ENCODE data around the gene KREMEN1.
A peak's percentile ranks its signal among the peaks of the same experiment; 100 is the strongest.

KREMEN1 gene

GRCh38 chr22:29190918-29191317 lies 118.1 kb downstream of the KREMEN1 start:
- no peak for DNase-seq
- TF ChIP-seq POLR2A (IDR thresholded peaks at IDR 0.05; ENCODE audit: low read length) (no peak), GATA1 (IDR thresholded peaks at IDR 0.05; ENCODE audit: low read depth, low read length) (no peak)

- no peak for TF ChIP-seq GATA1 (IDR thresholded peaks at IDR 0.05; ENCODE audit: low read depth, low read length)
- no peak for TF ChIP-seq POLR2A (IDR thresholded peaks at IDR 0.05; ENCODE audit: low read length)
Observed at GRCh38 chr22:29193021-29193420, 120.2 kb downstream of the KREMEN1 start.

GRCh38 chr22:29194184-29194583 lies 121.3 kb downstream of the KREMEN1 start:
- peak; percentile 56 to 68 for DNase-seq
- TF ChIP-seq GATA1 (IDR thresholded peaks at IDR 0.05; ENCODE audit: low read depth, low read length): no peak
- TF ChIP-seq POLR2A (IDR thresholded peaks at IDR 0.05; ENCODE audit: low read length): peak; percentile 13

More at GRCh38 chr22:29193021-29193420, 120.2 kb downstream of the KREMEN1 start:
- peak in 1 of 2 experiments; percentile 47 for DNase-seq

GRCh38 chr22:29195118-29195963 lies 122.5 kb downstream of the KREMEN1 start:
- TF ChIP-seq POLR2A (IDR thresholded peaks at IDR 0.05; ENCODE audit: low read length): peak; percentile 72
- TF ChIP-seq GATA1 (IDR thresholded peaks at IDR 0.05; ENCODE audit: low read depth, low read length): peak; percentile 42
- DNase-seq: peak; percentile 94 to 99

- TF ChIP-seq POLR2A (IDR thresholded peaks at IDR 0.05; ENCODE audit: low read length): peak; percentile 44
- TF ChIP-seq GATA1 (IDR thresholded peaks at IDR 0.05; ENCODE audit: low read depth, low read length): no peak
Observed at GRCh38 chr22:29195964-29196666, 123.3 kb downstream of the KREMEN1 start.

GRCh38 chr22:29197096-29197495 lies 124.3 kb downstream of the KREMEN1 start:
- peak; percentile 85 to 93 for DNase-seq
- TF ChIP-seq POLR2A (IDR thresholded peaks at IDR 0.05; ENCODE audit: low read length) (no peak), GATA1 (IDR thresholded peaks at IDR 0.05; ENCODE audit: low read depth, low read length) (no peak)

More at GRCh38 chr22:29195964-29196666, 123.3 kb downstream of the KREMEN1 start:
- no peak for DNase-seq

- no peak for TF ChIP-seq GATA1 (IDR thresholded peaks at IDR 0.05; ENCODE audit: low read depth, low read length)
- no peak for TF ChIP-seq POLR2A (IDR thresholded peaks at IDR 0.05; ENCODE audit: low read length)
Observed at GRCh38 chr22:29198240-29198639, 125.4 kb downstream of the KREMEN1 start.

GRCh38 chr22:29199702-29200400 lies 127.0 kb downstream of the KREMEN1 start:
- TF ChIP-seq POLR2A (IDR thresholded peaks at IDR 0.05; ENCODE audit: low read length): peak; percentile 12
- TF ChIP-seq GATA1 (IDR thresholded peaks at IDR 0.05; ENCODE audit: low read depth, low read length): no peak
- no peak for DNase-seq

More at GRCh38 chr22:29198240-29198639, 125.4 kb downstream of the KREMEN1 start:
- DNase-seq: no peak

GRCh38 chr22:29200901-29201300 lies 128.1 kb downstream of the KREMEN1 start:
- no peak for TF ChIP-seq POLR2A (IDR thresholded peaks at IDR 0.05; ENCODE audit: low read length)
- DNase-seq: no peak

- DNase-seq: no peak
- TF ChIP-seq POLR2A (IDR thresholded peaks at IDR 0.05; ENCODE audit: low read length): no peak
- TF ChIP-seq GATA1 (IDR thresholded peaks at IDR 0.05; ENCODE audit: low read depth, low read length): no peak
Observed at GRCh38 chr22:29201782-29202181, 128.9 kb downstream of the KREMEN1 start.

- TF ChIP-seq POLR2A (IDR thresholded peaks at IDR 0.05; ENCODE audit: low read length) (peak; percentile 91), GATA1 (IDR thresholded peaks at IDR 0.05; ENCODE audit: low read depth, low read length) (no peak)
- peak; percentile 89 to 90 for DNase-seq
Observed at GRCh38 chr22:29202212-29203192, 129.7 kb downstream of the KREMEN1 start.

- TF ChIP-seq POLR2A (IDR thresholded peaks at IDR 0.05; ENCODE audit: low read length): peak; percentile 69
- TF ChIP-seq GATA1 (IDR thresholded peaks at IDR 0.05; ENCODE audit: low read depth, low read length): no peak
- peak; percentile 76 to 78 for DNase-seq
Observed at GRCh38 chr22:29203488-29204454, 130.9 kb downstream of the KREMEN1 start.

Measured in erythroblast (primary cell).